SU-DHL-6 (cell line): ENCODE data around the gene CNTD1.
"Not testable (repeated sequence)": the region's sequence is repeated elsewhere in the genome, so short reads cannot be mapped to it uniquely, and the experiment has no call there.

ENCODE experiments used
- CTCF ChIP-seq: fragments of 200-600 bp; sonication (generic); IDR thresholded peaks from one replicate; pipeline ENCODE4 v1.5.1; 2017; ENCODE audit warnings: antibody characterized with exemption, mild to moderate bottlenecking, low read length, moderate library complexity; ENCODE audit not compliant: insufficient read depth, poor library complexity, severe bottlenecking
- EZH2phosphoT487 ChIP-seq: fragments of 200-600 bp; sonication (generic), shearing (Covaris generic); conservative IDR thresholded peaks from 2 replicates; pipeline ENCODE4 v1.6.1; 2018; ENCODE audit warnings: mild to moderate bottlenecking, antibody characterized with exemption, low read length, moderate library complexity, mixed read lengths

GRCh38 chr17:42768006-42768405, 30.7 kb upstream of the CNTD1 start:
- TF ChIP-seq CTCF, EZH2phosphoT487: not testable (repeated sequence)
